Nephron (organoid): Measurements from ENCODE around the gene PRR15.

Source experiments
- H3K27ac Mint-ChIP-seq, 3 experiments: 2 replicates each; pipeline ENCODE4 v1.8.0; 2020; ENCODE audit warnings: mixed read lengths in 3 of 3, mild to moderate bottlenecking in 2 of 3, moderate library complexity in 1 of 3
- H3K27me3 Mint-ChIP-seq: 2 replicates; pipeline ENCODE4 v1.8.0; 2021; ENCODE audit warnings: low read depth, mild to moderate bottlenecking, moderate library complexity, mixed read lengths
- H3K36me3 Mint-ChIP-seq: 2 replicates; pipeline ENCODE4 v1.8.0; 2020; ENCODE audit warnings: low read depth, mixed read lengths
- H3K4me1 Mint-ChIP-seq: 2 replicates; pipeline ENCODE4 v1.8.0; 2020; ENCODE audit warnings: mixed read lengths
- H3K4me3 Mint-ChIP-seq, 3 experiments: 2 replicates each; pipeline ENCODE4 v1.8.0; 2020; ENCODE audit warnings: mild to moderate bottlenecking in 3 of 3, mixed read lengths in 3 of 3, moderate library complexity in 2 of 3
- H3K9me3 Mint-ChIP-seq: 2 replicates; pipeline ENCODE4 v1.8.0; 2020; ENCODE audit warnings: mixed read lengths
- TF ChIP-seq, protein P1 (sequence below), 3 experiments: fragments of 200-600 bp; sonication (generic); IDR thresholded peaks; one replicate each; pipeline ENCODE4 v1.5.0; 2021; ENCODE audit warnings: antibody characterized with exemption in 3 of 3; ENCODE audit not compliant: unreplicated experiment in 3 of 3

PRR15 gene

DNA sequence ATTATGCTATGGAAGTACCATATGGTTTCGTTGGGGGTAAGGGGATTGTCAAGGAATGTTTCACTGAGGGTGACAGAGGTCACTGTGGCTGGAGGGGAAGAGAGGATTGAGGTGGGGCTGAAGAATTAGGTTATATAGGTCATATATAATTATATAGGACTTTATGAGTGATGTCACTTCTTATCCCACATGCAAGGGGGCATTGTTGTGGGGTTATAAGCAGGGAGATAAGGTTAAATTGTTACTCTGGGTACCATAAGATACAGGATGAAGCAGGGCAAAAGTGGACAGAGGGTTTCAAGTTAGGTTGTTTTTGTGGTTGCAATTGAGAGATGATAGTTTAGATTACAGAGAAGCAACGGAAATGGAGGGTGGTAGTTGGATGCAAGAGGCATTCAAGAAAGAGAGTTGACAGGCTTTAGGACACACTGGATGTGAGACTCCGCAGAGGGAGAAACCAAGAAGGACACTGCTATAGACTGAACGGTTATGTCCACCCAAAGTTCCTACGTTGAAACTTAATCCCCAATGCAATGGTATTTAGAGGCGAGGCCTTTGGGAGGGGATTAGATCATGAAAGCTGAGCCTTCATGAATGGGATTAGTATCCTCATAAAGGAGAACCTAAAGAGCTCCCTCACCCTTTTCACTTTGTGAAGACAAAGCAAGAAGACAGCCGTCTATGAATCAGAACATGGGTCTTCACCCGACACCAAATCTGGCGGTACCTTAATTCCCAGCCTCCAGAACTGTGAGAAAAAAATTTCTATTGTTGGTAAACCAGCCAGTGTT is 7.0 kb upstream of the PRR15 start:
- no peaks in the 10 kb centered on the region for H3K36me3 Mint-ChIP-seq
- no peak overlapping the region for H3K4me3 Mint-ChIP-seq
- H3K27ac Mint-ChIP-seq: no peak overlapping the region
- TF ChIP-seq, protein P1, sequence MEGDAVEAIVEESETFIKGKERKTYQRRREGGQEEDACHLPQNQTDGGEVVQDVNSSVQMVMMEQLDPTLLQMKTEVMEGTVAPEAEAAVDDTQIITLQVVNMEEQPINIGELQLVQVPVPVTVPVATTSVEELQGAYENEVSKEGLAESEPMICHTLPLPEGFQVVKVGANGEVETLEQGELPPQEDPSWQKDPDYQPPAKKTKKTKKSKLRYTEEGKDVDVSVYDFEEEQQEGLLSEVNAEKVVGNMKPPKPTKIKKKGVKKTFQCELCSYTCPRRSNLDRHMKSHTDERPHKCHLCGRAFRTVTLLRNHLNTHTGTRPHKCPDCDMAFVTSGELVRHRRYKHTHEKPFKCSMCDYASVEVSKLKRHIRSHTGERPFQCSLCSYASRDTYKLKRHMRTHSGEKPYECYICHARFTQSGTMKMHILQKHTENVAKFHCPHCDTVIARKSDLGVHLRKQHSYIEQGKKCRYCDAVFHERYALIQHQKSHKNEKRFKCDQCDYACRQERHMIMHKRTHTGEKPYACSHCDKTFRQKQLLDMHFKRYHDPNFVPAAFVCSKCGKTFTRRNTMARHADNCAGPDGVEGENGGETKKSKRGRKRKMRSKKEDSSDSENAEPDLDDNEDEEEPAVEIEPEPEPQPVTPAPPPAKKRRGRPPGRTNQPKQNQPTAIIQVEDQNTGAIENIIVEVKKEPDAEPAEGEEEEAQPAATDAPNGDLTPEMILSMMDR (IDR thresholded peaks at IDR 0.05; ENCODE audit: unreplicated experiment in 3 of 3): no peak
- peaks cover 27% of the 10 kb centered on the region for H3K27me3 Mint-ChIP-seq
- no peaks in the 10 kb centered on the region for H3K4me1 Mint-ChIP-seq
- H3K9me3 Mint-ChIP-seq: peaks cover 5% of the 10 kb centered on the region

DNA sequence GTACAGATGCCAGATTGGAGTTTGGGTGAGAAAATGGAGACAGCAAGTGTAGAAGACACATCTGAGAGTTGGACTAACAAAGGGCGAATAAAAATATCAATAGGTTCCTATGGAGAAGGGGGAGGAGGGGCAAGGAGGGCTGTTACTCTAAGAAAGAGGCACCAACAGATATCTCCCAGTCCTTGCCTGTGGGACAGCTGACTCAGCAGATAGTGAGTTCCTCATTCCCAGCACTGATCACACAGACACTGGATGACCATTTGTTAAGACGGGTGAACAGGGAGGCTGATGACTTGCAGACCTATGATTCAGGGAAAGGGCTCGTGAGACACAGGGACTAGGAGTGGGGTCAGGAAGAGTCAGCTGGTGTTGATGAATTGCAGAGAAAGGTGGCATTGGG is 5.7 kb upstream of the PRR15 start:
- Mint-ChIP-seq H3K36me3 (no peaks in the 10 kb centered on the region), H3K4me1 (no peaks in the 10 kb centered on the region), H3K27me3 (peaks cover 40% of the 10 kb centered on the region), H3K9me3 (peaks cover 5% of the 10 kb centered on the region), H3K4me3 (no peak overlapping the region), H3K27ac (no peak overlapping the region)
- TF ChIP-seq, protein P1 (IDR thresholded peaks at IDR 0.05; ENCODE audit: unreplicated experiment in 3 of 3): no peak

DNA sequence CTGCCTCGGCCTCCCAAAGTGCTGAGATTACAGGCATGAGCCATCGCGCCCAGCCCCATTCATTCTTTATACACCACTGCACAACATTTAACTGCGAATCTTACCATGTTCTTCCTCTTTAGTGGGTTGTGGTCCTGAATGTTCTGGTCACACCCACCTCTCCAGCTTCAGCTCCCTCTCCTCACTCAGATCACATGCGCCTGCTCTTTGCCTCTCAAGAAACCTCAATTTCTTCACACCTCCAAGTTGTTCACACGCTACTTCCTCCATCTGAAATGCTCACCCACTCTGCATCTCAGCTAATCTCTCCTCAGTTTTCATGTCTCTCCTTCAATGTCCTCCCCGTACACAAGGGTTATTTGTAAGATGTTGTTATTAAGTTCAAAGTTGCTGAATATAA is 2.4 kb upstream of the PRR15 start:
- peaks cover 70% of the 10 kb centered on the region for H3K27me3 Mint-ChIP-seq
- TF ChIP-seq, protein P1 (IDR thresholded peaks at IDR 0.05; ENCODE audit: unreplicated experiment in 3 of 3): no peak
- no peak overlapping the region for H3K27ac Mint-ChIP-seq
- H3K4me1 Mint-ChIP-seq: peaks cover 12% of the 10 kb centered on the region
- peaks cover 2% of the 10 kb centered on the region for H3K9me3 Mint-ChIP-seq
- no peak overlapping the region for H3K4me3 Mint-ChIP-seq
- no peaks in the 10 kb centered on the region for H3K36me3 Mint-ChIP-seq

DNA sequence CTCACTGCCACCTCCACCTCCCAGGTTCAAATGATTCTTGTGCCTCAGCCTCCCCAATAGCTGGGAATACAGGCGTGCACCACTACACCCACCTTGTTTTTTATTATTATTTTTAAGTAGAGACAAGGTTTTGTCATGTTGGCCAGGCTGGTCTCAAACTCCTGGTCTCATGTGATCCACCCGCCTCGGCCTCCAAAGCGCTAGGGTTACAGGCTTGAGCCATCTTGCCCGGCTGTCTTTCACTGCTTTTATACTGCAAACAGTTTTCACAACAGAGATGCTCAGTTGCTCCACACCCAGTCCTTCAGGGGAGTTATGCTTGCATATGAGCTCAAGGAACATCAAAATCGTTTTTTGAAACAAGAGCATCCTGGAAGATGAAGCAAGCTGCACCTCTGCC is 1.3 kb upstream of the PRR15 start:
- H3K4me1 Mint-ChIP-seq: peaks cover 17% of the 10 kb centered on the region
- H3K27ac Mint-ChIP-seq: no peak overlapping the region
- peaks cover 80% of the 10 kb centered on the region for H3K27me3 Mint-ChIP-seq
- no peaks in the 10 kb centered on the region for H3K9me3 Mint-ChIP-seq
- H3K4me3 Mint-ChIP-seq: peak overlapping the region; percentile 29 to 84 (median 41)
- H3K36me3 Mint-ChIP-seq: no peaks in the 10 kb centered on the region
- TF ChIP-seq, protein P1 (IDR thresholded peaks at IDR 0.05; ENCODE audit: unreplicated experiment in 3 of 3): no peak

DNA sequence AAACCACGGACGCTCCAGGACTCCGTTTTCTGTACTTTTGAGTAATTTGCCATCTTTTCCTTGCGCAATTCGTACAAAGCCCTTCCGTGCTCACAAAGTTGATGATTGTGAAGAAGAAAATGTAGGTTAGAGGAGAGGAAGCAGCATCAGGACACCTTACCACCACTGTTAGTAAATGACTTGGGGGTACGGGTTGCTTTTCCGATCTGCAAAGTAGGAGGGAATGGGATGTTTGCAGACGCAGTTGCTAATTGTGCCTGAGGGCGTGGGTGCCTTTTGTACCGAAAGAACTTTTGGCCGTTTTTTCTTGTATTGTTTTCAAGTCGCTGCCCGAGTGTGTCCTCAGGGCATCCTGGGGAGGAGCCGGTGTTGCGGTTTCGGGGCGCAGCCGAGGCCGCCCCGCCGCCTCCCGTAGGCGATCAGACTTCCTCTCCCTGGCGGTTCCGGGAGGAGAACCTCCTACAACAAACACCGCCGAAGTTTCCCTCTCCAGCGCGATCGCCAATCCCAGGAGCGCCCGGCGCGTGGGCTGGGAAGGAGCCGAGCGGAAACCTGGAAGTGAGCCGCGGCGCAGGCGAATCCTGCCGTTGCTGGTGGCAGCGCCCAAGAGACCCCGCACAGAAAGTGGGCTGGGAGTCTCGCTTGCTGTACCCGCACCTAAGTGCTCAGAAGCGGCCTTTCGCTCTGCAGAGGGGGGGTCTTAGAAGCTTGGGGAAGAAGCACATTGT is 1.0 kb downstream of the PRR15 start:
- Mint-ChIP-seq H3K27ac (peak overlapping the region; percentile 45 to 73 (median 70)), H3K27me3 (peaks cover 82% of the 10 kb centered on the region), H3K4me3 (peak overlapping the region; percentile 84 to 95 (median 94)), H3K9me3 (no peaks in the 10 kb centered on the region), H3K4me1 (peaks cover 23% of the 10 kb centered on the region), H3K36me3 (no peaks in the 10 kb centered on the region)
- TF ChIP-seq, protein P1 (IDR thresholded peaks at IDR 0.05; ENCODE audit: unreplicated experiment in 3 of 3): no peak
